NCI-H524 (cell line): ENCODE data around the gene MOCS1.
A peak's percentile ranks its signal among the peaks of the same experiment; 100 is the strongest.
"Not testable (repeated sequence)": the region's sequence is repeated elsewhere in the genome, so short reads cannot be mapped to it uniquely, and the experiment has no call there.

Experiments used
- DNase-seq, 2 experiments: peaks; one replicate each; lab custom pipeline; 2025; lab: John Stamatoyannopoulos, UW

Gene MOCS1

GRCh38 chr6:39934131-39934757, at the start of gene MOCS1:
MOCS1 (minus strand) TSS chr6:39934462; CDS start chr6:39934417, 45 bp downstream.
- peak; percentile 30 to 61 for DNase-seq

- no peak for DNase-seq
These were observed 49.8 kb upstream of the MOCS1 start for GRCh38 chr6:39984051-39984450.

- no peak for DNase-seq
These were observed 48.9 kb upstream of the MOCS1 start for GRCh38 chr6:39983193-39983592.

GRCh38 chr6:39982720-39983119, 48.5 kb upstream of the MOCS1 start:
- DNase-seq = no peak

- peak; percentile 25 to 68 for DNase-seq
These were observed 46.7 kb upstream of the MOCS1 start for GRCh38 chr6:39980839-39981580.

GRCh38 chr6:39979461-39980328, 45.4 kb upstream of the MOCS1 start:
- no peak for DNase-seq

GRCh38 chr6:39978240-39978639, 44.0 kb upstream of the MOCS1 start:
- DNase-seq = no peak

GRCh38 chr6:39973661-39974060, 39.4 kb upstream of the MOCS1 start:
- DNase-seq = no peak

GRCh38 chr6:39972717-39973116, 38.5 kb upstream of the MOCS1 start:
- DNase-seq = not testable (repeated sequence)

- DNase-seq = not testable (repeated sequence)
These were observed 36.9 kb upstream of the MOCS1 start for GRCh38 chr6:39971131-39971530.

- DNase-seq = no peak
These were observed 31.5 kb upstream of the MOCS1 start for GRCh38 chr6:39965751-39966150.

GRCh38 chr6:39964530-39964929, 30.3 kb upstream of the MOCS1 start:
- no peak for DNase-seq

- no peak for DNase-seq
These were observed 29.8 kb upstream of the MOCS1 start for GRCh38 chr6:39964094-39964493.

GRCh38 chr6:39962831-39963230, 28.6 kb upstream of the MOCS1 start:
- no peak for DNase-seq

- no peak for DNase-seq
These were observed 26.9 kb upstream of the MOCS1 start for GRCh38 chr6:39961178-39961577.

- no peak for DNase-seq
These were observed 24.7 kb upstream of the MOCS1 start for GRCh38 chr6:39958947-39959346.

GRCh38 chr6:39956936-39957335, 22.7 kb upstream of the MOCS1 start:
- DNase-seq = no peak

GRCh38 chr6:39953076-39953618, 18.9 kb upstream of the MOCS1 start:
- DNase-seq = no peak

- DNase-seq = no peak
These were observed 17.9 kb upstream of the MOCS1 start for GRCh38 chr6:39952167-39952566.

GRCh38 chr6:39951716-39952115, 17.5 kb upstream of the MOCS1 start:
- DNase-seq = no peak

GRCh38 chr6:39951191-39951590, 16.9 kb upstream of the MOCS1 start:
- no peak for DNase-seq

GRCh38 chr6:39950125-39950720, 16.0 kb upstream of the MOCS1 start:
- no peak for DNase-seq
